ENCODE data around the gene PLXDC1.
"Not testable (repeated sequence)": the region's sequence is repeated elsewhere in the genome, so short reads cannot be mapped to it uniquely, and the experiment has no call there.

The PLXDC1 gene

DNA sequence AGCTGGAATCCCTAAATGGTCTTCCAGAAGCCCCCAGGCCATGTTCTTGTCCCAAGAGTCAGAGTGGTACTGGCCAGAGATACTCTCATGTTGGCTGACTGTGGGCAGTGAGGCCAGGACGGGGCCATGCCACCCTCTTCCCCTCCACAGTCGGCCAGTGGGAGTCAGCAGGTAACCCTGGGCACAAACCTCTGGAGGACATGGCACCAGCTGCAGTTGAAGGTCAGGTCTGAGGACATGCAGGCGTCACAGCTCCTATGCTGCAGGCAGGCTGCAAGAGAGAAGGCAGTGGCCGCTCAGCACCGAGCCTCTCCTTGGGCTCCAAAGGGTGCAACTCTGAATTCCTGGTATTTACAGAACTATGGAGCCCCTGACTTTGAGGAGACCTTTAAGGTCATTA lies 68.2 kb downstream of the PLXDC1 start:
- in situ Hi-C loops (cut with MboI; ENCODE audit: low pct_unique_long_range_greater_than_20kb, low sequenced_read_pairs), result no loop called here
- DNase-seq, result no peak

DNA sequence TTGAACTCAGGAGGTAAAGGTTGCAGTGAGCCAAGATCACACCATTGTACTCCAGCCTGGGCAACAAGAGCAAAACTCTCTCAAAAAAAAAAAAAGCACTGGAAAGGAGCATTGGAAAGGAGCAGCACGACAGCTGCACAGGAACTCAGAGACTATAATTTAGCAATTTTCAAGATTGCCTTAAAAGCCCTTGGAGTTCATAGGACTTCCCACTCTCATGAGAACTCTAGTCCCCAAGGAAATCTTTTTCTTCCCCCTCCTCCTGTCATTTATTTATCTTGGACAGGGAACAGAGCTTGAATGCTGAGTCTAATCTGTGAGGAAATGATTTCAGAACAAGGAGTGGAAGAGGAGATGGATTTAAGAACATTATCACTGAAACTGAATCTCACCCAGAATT lies 69.0 kb downstream of the PLXDC1 start:
- DNase-seq, result no peak
- in situ Hi-C loops (cut with MboI; ENCODE audit: low pct_unique_long_range_greater_than_20kb, low sequenced_read_pairs), result no loop called here

DNA sequence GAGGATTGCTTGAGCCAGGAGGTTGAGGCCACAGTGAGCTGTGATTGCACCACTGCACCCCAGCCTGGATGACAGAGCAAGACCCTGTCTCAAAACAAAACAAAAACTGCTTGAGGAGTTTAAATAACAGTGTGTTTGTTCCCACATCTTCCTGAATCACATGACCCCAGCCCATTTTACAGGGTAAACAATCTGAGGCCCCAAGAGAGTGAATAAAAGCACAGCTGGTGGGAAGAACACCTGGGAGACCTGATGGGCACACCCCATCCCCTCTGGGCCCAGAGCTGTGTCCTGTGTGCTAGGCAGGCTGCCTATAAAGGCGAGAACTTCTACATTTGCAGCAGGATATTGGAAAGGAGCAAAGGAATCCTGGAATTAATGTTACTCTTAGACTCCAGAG lies 69.6 kb downstream of the PLXDC1 start:
- in situ Hi-C loops (cut with MboI; ENCODE audit: low pct_unique_long_range_greater_than_20kb, low sequenced_read_pairs), result no loop called here
- DNase-seq, result no peak

DNA sequence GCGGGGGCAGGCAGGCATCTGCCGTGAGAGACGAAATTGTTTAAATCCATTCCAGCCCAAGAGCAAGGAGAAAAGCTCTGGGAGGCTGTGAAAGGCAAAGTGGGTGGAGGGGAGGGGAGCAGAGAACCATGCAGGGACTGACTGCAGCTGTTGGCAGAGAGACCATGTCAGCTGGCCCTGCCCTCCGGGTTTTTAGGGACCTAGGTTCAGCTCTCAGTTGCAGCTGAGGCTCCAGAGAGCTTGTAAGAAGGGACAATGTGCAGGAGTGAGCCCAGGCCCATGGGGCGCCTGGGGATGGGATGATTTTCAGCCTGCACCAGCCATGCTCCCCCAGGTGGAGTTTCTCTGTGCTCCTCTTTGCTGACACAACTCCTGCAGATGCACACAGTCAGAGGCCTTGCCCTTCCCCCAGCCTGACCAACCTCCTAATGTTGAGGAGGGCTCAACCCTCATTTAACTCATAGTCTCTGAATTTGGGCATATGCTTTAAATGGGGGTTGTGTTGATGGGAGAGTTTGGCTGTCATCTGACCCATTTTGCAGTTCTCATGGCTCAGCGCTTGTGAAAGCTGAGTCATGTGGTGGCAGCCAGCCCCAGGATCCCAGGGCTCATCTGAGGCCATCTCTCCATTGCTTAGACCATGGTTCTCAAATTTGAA lies 70.9 kb downstream of the PLXDC1 start:
- in situ Hi-C loops (cut with MboI; ENCODE audit: low pct_unique_long_range_greater_than_20kb, low sequenced_read_pairs), result no loop called here
- no peak for DNase-seq

DNA sequence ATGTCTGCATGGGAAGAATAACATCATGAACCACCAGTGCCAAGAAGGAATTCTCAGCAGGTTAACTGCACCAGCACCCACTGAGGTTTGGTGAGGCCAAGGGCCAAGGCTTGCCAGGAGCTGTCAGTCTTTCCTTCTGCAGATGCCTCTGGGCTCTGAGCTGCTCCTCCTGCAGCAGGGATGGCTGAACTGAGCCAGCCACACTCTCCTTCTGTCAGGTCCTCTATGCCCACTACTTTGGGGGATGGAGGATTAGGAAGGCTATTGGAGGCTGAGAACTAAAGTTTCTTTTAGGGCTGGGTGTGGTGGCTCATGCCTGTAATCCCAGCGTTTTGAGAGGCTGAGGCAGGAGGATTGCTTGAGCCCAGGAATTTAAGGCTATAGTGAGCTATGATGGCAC lies 71.6 kb downstream of the PLXDC1 start:
- DNase-seq, result no peak
- in situ Hi-C loops (cut with MboI; ENCODE audit: low pct_unique_long_range_greater_than_20kb, low sequenced_read_pairs), result no loop called here

DNA sequence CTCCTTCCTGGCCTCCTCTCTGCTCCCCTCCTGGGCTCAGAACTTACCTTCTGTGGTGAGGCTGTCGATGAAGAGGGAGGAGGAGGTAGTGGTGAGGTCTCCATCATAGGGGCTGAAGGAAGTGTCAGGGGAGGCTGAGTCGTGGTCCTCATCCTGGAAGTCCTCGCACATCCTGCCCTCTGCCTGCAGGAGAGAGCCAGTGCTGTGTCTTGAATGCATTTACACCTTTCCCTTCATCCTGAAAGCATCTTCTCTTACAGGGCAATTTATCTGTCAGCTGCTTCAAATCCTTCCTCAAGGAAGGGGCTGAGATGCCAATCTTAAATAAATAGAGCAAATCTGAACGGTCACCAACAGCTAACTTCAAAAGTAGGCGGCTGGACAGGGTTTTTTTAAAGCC lies 73.6 kb downstream of the PLXDC1 start:
- DNase-seq, result no peak
- in situ Hi-C loops (cut with MboI; ENCODE audit: low pct_unique_long_range_greater_than_20kb, low sequenced_read_pairs), result no loop called here

DNA sequence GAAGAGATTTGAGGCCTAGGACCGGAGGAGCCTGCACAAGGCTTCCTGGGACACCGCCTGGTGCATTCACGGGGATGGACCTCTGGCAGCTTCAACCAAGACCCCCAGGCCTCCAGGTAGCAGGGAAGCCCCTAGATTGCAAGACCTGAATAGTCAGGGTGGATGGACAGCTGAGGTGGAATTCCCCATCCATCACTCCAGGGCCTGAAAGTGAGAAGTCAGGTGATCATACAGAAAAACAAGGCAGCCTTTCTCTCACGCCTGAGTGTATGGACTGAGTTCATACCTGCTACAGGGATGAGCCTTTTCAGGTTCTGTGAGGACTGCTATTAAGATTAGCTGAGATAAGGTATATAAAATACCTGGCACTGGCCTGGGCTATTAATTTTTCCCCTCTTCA lies 74.2 kb downstream of the PLXDC1 start:
- no peak for DNase-seq
- in situ Hi-C loops (cut with MboI; ENCODE audit: low pct_unique_long_range_greater_than_20kb, low sequenced_read_pairs), result no loop called here

DNA sequence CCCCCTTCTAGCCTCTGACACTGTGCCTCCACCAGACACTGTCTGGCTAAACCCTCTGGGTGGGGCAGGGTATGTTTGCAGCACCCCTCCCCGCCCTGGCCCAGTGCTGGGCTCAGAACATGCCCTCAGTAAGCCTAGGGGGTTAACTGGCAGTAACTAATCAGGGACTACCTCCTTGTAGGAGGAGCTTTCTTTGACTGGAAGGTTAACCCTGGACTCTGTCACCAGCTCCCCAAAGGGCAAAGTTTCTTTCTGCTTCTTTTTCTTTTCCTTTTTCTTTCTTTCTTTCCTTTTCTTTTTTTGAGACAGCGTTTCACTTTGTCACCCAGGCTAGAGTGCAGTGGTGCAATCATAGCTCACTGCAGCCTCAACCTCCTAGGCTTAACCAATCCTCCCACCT lies 76.8 kb downstream of the PLXDC1 start:
- in situ Hi-C loops (cut with MboI; ENCODE audit: low pct_unique_long_range_greater_than_20kb, low sequenced_read_pairs), result no loop called here
- DNase-seq, result no peak

DNA sequence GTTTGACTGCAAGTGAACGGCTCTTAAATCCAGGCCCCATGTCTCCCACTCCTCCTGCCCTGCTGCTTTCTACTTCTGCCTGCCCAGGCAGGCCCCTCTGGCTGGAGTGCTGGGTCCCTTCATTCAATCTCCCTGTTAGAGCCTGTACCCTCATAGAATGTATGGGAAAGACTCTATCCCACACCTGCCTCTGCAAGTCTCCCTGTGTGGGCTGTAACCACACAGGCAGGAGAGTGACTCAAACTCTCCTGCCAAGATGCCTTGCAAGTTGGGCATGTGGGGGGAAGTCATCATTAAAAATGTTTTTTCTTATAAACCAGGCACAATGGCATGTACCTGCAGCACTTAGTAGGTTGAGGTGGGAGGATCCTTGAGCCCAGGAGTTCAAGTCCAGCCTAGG lies 77.5 kb downstream of the PLXDC1 start:
- no peak for DNase-seq
- in situ Hi-C loops (cut with MboI; ENCODE audit: low pct_unique_long_range_greater_than_20kb, low sequenced_read_pairs), result no loop called here

DNA sequence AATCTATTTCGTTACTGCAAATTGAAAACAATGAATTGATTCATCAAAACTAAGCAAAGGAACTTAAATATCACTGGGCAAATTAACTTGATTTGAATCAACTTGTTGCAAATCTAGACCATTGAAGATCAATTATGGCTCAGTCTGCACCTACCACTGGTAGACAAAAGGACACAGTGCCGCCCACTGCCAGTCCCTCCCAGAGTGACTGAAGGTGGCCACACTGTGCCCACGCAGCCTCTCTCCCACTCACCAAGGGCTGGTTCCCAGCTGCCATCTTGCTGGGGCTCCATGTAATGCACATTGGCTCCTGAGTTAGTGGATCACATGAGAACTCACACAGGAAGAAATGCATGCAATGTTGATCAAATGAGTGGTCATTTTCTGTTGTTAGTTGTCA lies 78.1 kb downstream of the PLXDC1 start:
- in situ Hi-C loops (cut with MboI; ENCODE audit: low pct_unique_long_range_greater_than_20kb, low sequenced_read_pairs), result no loop called here
- DNase-seq, result no peak

DNA sequence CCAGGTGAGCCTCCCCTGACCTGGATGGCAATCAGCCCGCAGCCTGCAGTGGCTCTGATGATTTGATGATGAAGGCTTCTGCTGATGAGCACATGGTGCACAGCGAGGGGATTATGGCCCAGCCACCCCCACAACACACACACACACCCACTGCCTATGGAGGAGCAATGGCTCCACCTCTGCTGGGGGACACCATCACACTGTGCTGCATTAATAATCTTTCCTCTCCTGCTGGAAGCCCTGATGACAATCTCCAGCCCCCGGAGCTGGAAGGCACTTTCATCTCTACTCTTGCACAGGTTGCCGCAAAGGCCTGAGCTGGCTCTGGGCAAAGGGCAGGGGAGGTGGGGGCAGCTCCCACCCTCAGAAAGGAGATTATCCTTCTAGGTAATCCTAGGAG lies 79.9 kb downstream of the PLXDC1 start:
- in situ Hi-C loops (cut with MboI; ENCODE audit: low pct_unique_long_range_greater_than_20kb, low sequenced_read_pairs), result no loop called here

DNA sequence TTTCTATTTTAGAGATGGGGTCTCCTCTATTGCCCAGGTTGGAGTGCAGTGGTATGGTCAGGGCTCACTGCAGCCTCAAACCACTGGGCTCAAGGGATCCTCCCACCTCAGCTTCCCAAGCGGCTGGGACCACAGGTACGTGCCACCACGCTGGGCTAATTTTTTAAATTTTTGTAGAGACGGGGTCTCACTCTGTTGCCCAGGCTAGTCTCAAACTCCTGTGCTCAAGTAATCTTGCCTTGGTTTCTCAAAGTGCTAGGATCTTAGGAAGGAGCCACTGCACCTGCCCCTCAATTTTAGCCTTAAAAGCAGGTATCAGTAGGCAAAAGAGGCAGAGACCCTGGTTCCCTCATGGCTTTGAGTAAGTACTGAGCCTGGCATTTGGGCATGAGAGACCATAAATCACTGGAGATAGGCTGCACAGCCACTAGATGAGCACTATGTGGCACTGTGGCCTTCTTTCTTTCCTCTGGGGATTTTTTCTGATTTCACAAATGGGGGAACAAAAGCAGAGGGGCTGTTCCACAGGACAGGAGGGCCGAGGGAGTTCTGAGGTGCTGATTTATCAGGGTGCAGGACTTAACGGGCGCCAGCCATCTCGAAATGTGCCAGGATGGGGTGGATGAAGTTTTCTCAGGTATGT lies 82.2 kb downstream of the PLXDC1 start:
- DNase-seq, result peak; percentile 49
- in situ Hi-C loops (cut with MboI; ENCODE audit: low pct_unique_long_range_greater_than_20kb, low sequenced_read_pairs), result no loop called here

More for the DNA sequence above, 79.9 kb downstream of the PLXDC1 start:
- DNase-seq, result no peak

DNA sequence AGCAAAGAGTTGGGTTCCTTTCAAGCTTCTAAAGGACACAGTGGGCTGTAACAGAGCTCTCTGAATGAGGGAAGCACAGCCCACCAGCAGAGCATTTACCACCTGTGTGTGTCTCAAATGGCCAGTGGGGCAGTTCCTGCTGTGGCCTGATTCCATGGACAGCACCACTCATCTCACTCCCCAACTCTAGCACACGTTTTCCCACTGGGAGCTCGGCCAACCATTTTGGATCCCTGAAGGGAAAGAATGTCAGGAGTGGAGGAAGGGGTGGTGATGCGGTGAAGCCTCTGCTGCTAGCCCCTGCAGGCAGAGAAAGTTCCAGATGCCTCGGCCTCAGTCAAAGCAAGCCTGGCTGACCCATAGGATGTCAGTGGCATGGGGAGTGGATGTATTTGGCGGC lies 86.6 kb downstream of the PLXDC1 start:
- DNase-seq, result no peak
- in situ Hi-C loops (cut with MboI; ENCODE audit: low pct_unique_long_range_greater_than_20kb, low sequenced_read_pairs), result no loop called here

DNA sequence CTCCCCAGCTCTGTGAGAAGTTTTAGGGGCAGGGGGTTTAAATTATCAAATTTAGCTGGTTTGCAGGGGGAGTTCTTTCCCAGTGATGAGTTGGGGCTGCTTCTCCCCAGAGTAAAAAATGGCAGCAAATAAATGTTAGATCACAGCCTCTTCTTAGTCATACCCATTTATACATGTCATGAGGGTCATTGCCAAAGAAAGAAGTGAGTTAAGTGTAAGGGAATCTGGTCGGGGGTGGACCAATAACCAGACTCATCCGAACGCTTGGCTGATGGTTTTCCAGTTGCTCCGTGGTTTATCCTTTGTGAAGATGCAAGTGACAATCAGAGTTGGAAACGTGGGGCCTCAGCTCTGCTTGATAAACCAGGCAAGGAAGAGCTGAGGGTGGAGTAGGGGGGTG lies 87.1 kb downstream of the PLXDC1 start:
- no peak for DNase-seq
- in situ Hi-C loops (cut with MboI; ENCODE audit: low pct_unique_long_range_greater_than_20kb, low sequenced_read_pairs), result no loop called here

DNA sequence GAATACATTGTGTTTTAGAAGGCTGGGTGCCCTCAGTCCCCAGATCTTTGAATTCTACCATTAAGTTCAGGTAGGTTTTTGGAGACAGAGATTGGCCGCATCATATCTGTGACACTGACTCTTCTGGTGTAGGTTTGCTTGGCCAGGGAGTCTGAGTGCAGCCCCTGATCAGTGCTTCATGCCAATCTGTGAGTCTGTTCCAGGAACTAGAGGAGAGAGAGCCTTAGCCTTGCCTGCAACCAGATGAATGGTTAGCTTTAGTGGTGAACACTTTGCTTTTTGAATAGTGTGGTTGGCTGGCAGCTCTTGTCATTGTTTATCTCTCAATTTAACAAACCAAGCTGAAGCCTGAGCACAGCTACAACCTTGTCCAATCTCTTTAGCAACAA lies 87.8 kb downstream of the PLXDC1 start:
- no peak for DNase-seq
- in situ Hi-C loops (cut with MboI; ENCODE audit: low pct_unique_long_range_greater_than_20kb, low sequenced_read_pairs), result no loop called here

DNA sequence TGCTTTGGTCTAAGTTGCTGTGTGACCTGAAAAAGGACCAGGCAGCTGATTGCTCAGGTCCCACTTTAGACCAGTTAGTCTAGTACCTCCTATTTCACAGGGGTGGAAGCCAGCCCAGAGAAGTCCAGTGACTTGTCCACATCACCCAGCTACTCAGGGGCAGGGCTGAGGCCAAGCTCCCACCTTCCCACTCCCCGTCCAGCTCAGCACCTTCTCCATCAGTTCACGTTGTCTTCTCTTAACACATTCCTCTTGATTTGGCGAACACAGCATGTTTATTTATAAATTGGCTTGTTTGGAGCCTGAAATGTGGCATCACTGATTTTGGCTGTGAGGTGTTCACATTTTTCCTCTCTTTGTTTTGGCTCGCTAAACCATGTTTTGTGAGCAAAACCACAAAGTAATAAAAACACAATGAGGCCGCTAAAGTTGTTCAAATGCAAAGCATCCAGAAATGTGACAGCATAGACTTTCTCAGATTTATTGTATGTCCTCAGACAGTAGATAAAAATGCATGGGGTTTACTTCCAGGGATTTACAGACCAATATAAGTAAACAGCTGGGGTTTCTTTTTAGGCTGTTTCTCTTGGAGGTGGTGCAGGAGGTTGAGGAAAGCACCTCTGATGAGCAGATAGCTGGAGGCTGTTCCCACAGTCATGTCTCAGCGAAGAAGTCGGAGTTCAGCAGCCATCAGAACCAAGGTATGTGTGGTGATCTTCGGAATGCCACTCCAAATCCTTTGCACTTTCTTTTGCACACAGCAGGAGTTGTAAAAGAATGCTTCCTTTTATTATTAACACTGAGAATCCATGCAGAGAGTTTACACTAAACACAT lies 88.4 kb downstream of the PLXDC1 start:
- DNase-seq, result no peak
- in situ Hi-C loops (cut with MboI; ENCODE audit: low pct_unique_long_range_greater_than_20kb, low sequenced_read_pairs), result no loop called here

DNA sequence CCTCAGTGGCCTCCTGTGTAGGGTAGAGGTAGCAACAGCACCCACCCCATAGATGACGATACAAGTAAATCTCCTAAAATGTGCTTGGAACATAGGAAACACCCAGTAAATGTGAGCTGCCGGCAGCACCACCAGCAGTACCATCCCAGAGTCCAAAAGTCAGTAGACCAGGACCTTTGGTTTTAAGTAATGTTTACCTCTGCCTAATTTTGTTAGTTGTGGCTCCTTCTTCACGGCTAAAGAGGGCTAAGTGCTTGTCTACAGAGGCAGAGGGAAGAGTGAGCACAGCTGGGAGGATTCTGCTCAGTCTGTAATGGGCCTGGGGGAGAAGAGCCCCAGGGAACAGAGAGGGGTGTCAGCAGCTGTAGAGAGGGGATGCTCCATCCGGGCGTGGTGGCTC lies 92.9 kb downstream of the PLXDC1 start:
- in situ Hi-C loops (cut with MboI; ENCODE audit: low pct_unique_long_range_greater_than_20kb, low sequenced_read_pairs), result no loop called here
- DNase-seq, result no peak

DNA sequence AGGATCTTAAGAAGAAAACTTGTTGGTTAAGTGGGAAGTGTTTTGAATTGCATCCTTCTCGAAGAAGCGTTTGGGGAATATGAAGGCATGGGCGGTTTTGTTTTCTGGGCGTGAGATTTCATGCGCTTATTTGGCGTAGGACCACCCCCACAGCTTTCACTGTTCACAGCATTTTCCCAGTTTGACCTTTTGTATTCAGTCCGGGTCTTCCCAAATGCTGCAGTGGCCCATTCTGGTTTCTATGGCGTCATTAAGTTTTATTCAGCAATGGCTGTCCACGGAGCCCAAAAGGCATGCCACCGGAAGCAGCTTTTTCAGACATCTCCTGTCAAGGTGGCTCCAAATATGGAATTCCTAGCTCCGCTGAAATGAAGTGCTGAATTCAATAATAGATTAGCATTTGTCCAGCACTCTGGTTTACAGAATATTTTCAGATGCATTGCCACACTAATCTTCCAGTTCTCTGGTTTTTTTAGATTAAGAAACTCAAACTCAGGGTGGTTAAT lies 93.7 kb downstream of the PLXDC1 start:
- in situ Hi-C loops (cut with MboI; ENCODE audit: low pct_unique_long_range_greater_than_20kb, low sequenced_read_pairs), result no loop called here
- DNase-seq, result no peak

DNA sequence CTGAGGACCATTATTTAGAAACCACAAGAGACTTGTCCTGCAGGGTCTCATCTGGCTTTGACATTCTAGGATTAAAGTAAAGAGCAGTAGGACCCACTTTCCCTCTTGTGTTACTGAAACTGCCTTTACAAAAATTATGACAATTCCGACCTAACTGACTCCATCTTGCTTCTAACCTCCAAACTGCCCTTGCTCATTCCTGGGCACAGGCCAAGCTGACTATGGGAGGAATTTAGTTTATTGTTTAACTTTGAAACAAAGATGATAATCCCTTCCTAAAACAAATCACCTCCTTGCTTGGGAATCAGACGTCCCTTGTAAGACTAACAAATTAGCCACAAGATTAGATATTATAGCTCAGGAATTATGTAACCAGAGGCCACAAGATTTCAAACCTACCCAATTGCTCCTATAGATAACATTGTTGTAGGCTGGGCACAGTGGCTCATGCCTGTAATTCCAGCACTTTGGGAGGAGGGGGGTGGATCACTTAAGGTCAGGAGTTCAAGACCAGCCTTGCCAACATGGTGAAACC lies 97.3 kb downstream of the PLXDC1 start:
- in situ Hi-C loops (cut with MboI; ENCODE audit: low pct_unique_long_range_greater_than_20kb, low sequenced_read_pairs), result no loop called here
- no peak for DNase-seq

DNA sequence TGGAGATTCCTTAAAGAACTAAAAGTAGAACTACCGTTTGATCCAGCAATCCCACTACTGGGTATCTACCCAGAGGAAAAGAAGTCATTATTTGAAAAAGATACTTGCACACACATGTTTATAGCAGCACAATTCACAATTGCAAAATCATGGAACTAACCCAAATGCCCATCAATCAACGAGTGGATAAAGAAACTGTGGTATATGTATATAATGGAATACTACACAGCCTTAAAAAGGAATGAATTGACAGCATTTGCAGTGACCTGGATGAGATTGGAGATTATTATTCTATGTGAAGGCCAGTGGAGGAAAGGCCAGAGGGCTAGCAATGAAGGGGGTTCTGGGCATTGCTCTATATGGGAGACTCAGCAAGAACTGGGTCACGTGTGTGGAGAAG lies 99.0 kb downstream of the PLXDC1 start:
- in situ Hi-C loops (cut with MboI; ENCODE audit: low pct_unique_long_range_greater_than_20kb, low sequenced_read_pairs), result not testable (repeated sequence)

More for the DNA sequence above, 99.0 kb downstream of the PLXDC1 start:
- not testable (repeated sequence) for DNase-seq
